AG20443 (cell line): ENCODE results near the gene ARHGEF3.

Experiments used
- DNase-seq: peaks from one replicate; pipeline ENCODE4 v3.0.0; 2012; ENCODE audit warnings: low spot score, mixed read lengths

Gene ARHGEF3

DNA sequence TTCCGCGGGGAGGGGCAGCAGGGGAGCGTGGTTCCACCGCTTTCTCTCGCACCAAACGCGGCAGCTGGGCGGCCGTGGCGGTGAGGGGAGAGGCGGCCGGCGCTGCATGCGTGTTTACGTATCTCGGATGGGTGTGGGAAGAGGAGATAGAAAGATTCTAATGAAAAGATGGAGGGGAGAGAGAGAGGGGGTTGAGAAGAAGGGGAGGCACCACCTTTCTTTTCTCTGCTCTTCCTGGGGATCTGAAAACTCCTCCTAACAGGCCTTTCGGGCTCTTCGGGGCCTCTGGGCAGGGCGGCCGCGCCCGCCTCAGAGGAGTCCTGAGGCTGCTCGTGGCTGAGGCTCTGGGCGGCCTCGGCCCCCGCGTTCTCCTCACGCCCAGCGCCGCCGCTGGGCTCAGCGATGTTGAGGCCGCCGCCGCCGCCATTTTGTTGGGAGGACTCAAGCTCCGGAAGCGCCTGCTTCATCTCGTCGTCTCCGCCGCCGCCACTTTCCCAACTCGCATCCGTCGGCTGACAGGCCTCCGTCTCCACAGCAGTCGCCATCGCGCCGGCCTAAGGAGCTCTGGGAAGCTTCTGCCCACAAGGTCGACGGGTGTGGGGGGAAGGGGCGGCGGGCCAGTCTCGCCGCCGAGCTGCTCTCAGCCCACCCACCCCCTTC is 119.2 kb downstream of the ARHGEF3 start:
- DNase-seq = peak; percentile 78

DNA sequence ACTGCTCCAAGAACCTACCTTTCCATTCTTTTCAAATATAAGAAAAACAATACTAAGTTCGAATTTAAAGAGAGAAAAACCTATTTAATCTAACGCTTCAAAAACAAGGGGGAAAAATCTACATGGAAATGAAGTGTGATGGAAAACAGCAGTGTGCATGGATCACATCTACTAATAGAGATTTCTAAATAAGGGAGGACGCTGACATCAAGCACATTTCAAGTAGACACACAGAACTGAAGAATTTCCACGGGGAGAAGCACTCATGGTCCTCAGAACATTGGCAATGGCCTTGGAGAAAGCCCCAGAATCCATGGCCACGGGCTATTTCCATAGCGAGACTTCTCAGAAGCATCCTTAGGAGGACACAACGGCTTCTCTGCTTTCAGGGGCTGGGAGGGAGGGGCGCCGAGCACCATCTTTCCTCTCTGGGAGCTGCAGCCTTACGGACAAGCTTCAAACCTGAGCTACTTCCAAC is 119.7 kb downstream of the ARHGEF3 start:
- DNase-seq = no peak

DNA sequence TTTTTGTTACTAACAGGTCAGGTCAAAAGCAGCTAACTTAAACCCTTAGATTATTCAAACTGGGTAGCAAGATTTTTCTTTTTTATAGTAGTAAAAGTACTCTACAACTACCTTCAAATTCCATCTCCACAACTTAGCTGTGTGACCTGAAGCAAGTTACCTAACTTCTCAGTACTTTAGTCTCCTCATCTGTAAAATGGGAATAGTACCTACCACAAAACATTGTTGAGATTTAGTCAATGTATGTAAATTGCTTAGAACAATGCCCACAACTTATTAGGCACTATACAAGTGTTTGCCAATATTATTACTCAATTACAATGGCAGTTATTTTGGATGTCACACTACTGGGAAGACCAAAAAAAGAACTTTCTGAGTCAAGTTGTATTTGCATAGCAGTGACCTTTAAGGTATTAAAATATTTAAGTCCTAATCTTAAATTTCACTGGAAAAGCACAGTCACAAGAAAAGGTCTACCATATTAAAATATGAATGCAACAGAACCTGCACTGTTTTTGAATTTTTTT is 121.6 kb downstream of the ARHGEF3 start:
- DNase-seq = no peak
